Natural killer cell treated with Interleukin-12 subunit alpha and Interleukin-12 subunit beta and Interleukin-15 and Interleukin-18, amount 100 ng/mL, for 72 hours (primary cell): ENCODE results near the gene LAMA4. TPM values are rescaled to one million over a fixed set of nuclear protein-coding genes. Genes with fewer than 3 reads are reported as not detected.

Experiments used
- ATAC-seq, 2 donors: fragments of 150-1000 bp; cut with Tn5 transposase in 1 of 2; sonication (Bioruptor Pico), chemical (Tn5 transposase) in 1 of 2; 2 replicates each; pipeline ENCODE4 v1.10.0; 2021
- DNase-seq: peaks from one replicate; pipeline ENCODE4 v3.0.0; 2022; ENCODE audit warnings: low spot score
- H3K27ac Mint-ChIP-seq, 2 donors: 1 replicate in 1 of 2; 2 replicates in 1 of 2; pipeline ENCODE4 v1.8.0; 2022; ENCODE audit warnings: mixed read lengths in 2 of 2, mild to moderate bottlenecking in 1 of 2, moderate library complexity in 1 of 2
- H3K27me3 Mint-ChIP-seq, 2 donors: 1 replicate in 1 of 2; 2 replicates in 1 of 2; pipeline ENCODE4 v1.8.0; 2022; ENCODE audit warnings: mixed read lengths in 2 of 2
- H3K36me3 Mint-ChIP-seq: one replicate; pipeline ENCODE4 v1.8.0; 2022; ENCODE audit warnings: mixed read lengths
- H3K4me1 Mint-ChIP-seq, 2 donors: 1 replicate in 1 of 2; 2 replicates in 1 of 2; pipeline ENCODE4 v1.8.0; 2022; ENCODE audit warnings: low read depth in 2 of 2, mixed read lengths in 2 of 2, mild to moderate bottlenecking in 1 of 2
- H3K4me3 Mint-ChIP-seq: one replicate; pipeline ENCODE4 v1.8.0; 2022; ENCODE audit warnings: mixed read lengths
- H3K9me3 Mint-ChIP-seq: 2 replicates; pipeline ENCODE4 v1.8.0; 2022; ENCODE audit warnings: mixed read lengths
- total RNA-seq, 2 donors: library from RNA; stranded (reverse); gene quantifications; one replicate each; pipeline ENCODE4 v1.2.3, GENCODE V29; 2022

Gene LAMA4
- total RNA-seq, 2 donors from 2014 or later: not detected

GRCh38 chr6:112223070-112223861, 31.1 kb downstream of the LAMA4 start:
- Mint-ChIP-seq H3K4me3 (no peak overlapping the region), H3K4me1 (peaks cover 0 to 4% of the 10 kb centered on the region in 2 donors), H3K27me3 (peaks cover 35 to 44% of the 10 kb centered on the region in 2 donors), H3K9me3 (no peaks in the 10 kb centered on the region), H3K36me3 (no peaks in the 10 kb centered on the region), H3K27ac (no peak overlapping the region)
- no peak for DNase-seq
- ATAC-seq: no peak

- Mint-ChIP-seq H3K9me3 (no peaks in the 10 kb centered on the region), H3K27ac (no peak overlapping the region), H3K27me3 (peaks cover 34 to 44% of the 10 kb centered on the region in 2 donors), H3K4me3 (no peak overlapping the region), H3K36me3 (no peaks in the 10 kb centered on the region), H3K4me1 (peaks cover 0 to 4% of the 10 kb centered on the region in 2 donors)
- DNase-seq (no peak), ATAC-seq (no peak)
Observed at GRCh38 chr6:112221981-112222852, 32.1 kb downstream of the LAMA4 start.

- DNase-seq: no peak
- H3K36me3 Mint-ChIP-seq: no peaks in the 10 kb centered on the region
- ATAC-seq: no peak
- H3K4me1 Mint-ChIP-seq: peaks cover 0 to 4% of the 10 kb centered on the region in 2 donors
- H3K27me3 Mint-ChIP-seq: peaks cover 37 to 44% of the 10 kb centered on the region in 2 donors
- no peaks in the 10 kb centered on the region for H3K9me3 Mint-ChIP-seq
- H3K27ac Mint-ChIP-seq: no peak overlapping the region
- no peak overlapping the region for H3K4me3 Mint-ChIP-seq
Observed at GRCh38 chr6:112221561-112221960, 32.8 kb downstream of the LAMA4 start.

GRCh38 chr6:112218563-112218962, 35.8 kb downstream of the LAMA4 start:
- H3K27me3 Mint-ChIP-seq: peaks cover 20 to 21% of the 10 kb centered on the region in 2 donors
- DNase-seq: no peak
- no peaks in the 10 kb centered on the region for H3K9me3 Mint-ChIP-seq

GRCh38 chr6:112216662-112217551, 37.5 kb downstream of the LAMA4 start:
- H3K9me3 Mint-ChIP-seq: no peaks in the 10 kb centered on the region
- H3K36me3 Mint-ChIP-seq: peaks cover under 1% of the 10 kb centered on the region
- no peak for ATAC-seq
- H3K27me3 Mint-ChIP-seq: peaks cover 18 to 20% of the 10 kb centered on the region in 2 donors
- no peak for DNase-seq
- H3K27ac Mint-ChIP-seq: no peak overlapping the region
- H3K4me3 Mint-ChIP-seq: no peak overlapping the region
- no peaks in the 10 kb centered on the region for H3K4me1 Mint-ChIP-seq

More at GRCh38 chr6:112218563-112218962, 35.8 kb downstream of the LAMA4 start:
- H3K27ac Mint-ChIP-seq: no peak overlapping the region
- no peak overlapping the region for H3K4me3 Mint-ChIP-seq
- no peaks in the 10 kb centered on the region for H3K36me3 Mint-ChIP-seq
- no peaks in the 10 kb centered on the region for H3K4me1 Mint-ChIP-seq
- ATAC-seq: no peak

- peaks cover 25 to 29% of the 10 kb centered on the region in 2 donors for H3K27me3 Mint-ChIP-seq
- H3K27ac Mint-ChIP-seq: no peak overlapping the region
- no peaks in the 10 kb centered on the region for H3K9me3 Mint-ChIP-seq
- peaks cover 5% of the 10 kb centered on the region for H3K36me3 Mint-ChIP-seq
- no peak for DNase-seq
- H3K4me3 Mint-ChIP-seq: no peak overlapping the region
- no peak for ATAC-seq
- no peaks in the 10 kb centered on the region for H3K4me1 Mint-ChIP-seq
Observed at GRCh38 chr6:112215488-112216284, 38.7 kb downstream of the LAMA4 start.

GRCh38 chr6:112214739-112215269, 39.6 kb downstream of the LAMA4 start:
- H3K27me3 Mint-ChIP-seq: peaks cover 22 to 29% of the 10 kb centered on the region in 2 donors
- no peak for DNase-seq
- H3K27ac Mint-ChIP-seq: no peak overlapping the region
- peaks cover 5% of the 10 kb centered on the region for H3K36me3 Mint-ChIP-seq
- H3K4me1 Mint-ChIP-seq: no peaks in the 10 kb centered on the region
- ATAC-seq: no peak
- H3K9me3 Mint-ChIP-seq: no peaks in the 10 kb centered on the region
- H3K4me3 Mint-ChIP-seq: no peak overlapping the region

GRCh38 chr6:112210852-112211251, 43.5 kb downstream of the LAMA4 start:
- ATAC-seq (no peak), DNase-seq (no peak)
- H3K36me3 Mint-ChIP-seq: peaks cover 5% of the 10 kb centered on the region
- H3K9me3 Mint-ChIP-seq: no peaks in the 10 kb centered on the region
- H3K27ac Mint-ChIP-seq: no peak overlapping the region
- no peaks in the 10 kb centered on the region for H3K4me1 Mint-ChIP-seq
- peaks cover 19 to 42% of the 10 kb centered on the region in 2 donors for H3K27me3 Mint-ChIP-seq
- no peak overlapping the region for H3K4me3 Mint-ChIP-seq

- Mint-ChIP-seq H3K36me3 (peaks cover 5% of the 10 kb centered on the region), H3K4me3 (no peak overlapping the region), H3K4me1 (no peaks in the 10 kb centered on the region), H3K9me3 (no peaks in the 10 kb centered on the region), H3K27ac (no peak overlapping the region), H3K27me3 (peaks cover 28 to 53% of the 10 kb centered on the region in 2 donors)
- ATAC-seq (no peak), DNase-seq (no peak)
Observed at GRCh38 chr6:112209131-112209530, 45.2 kb downstream of the LAMA4 start.

- ATAC-seq: no peak
Observed at GRCh38 chr6:112207776-112208175, 46.6 kb downstream of the LAMA4 start.

GRCh38 chr6:112207131-112207530, 47.2 kb downstream of the LAMA4 start:
- Mint-ChIP-seq H3K27ac (no peak overlapping the region), H3K9me3 (no peaks in the 10 kb centered on the region), H3K36me3 (peaks cover 5% of the 10 kb centered on the region), H3K27me3 (peaks cover 36 to 50% of the 10 kb centered on the region in 2 donors), H3K4me1 (no peaks in the 10 kb centered on the region), H3K4me3 (no peak overlapping the region)
- ATAC-seq (no peak), DNase-seq (no peak)

More at GRCh38 chr6:112207776-112208175, 46.6 kb downstream of the LAMA4 start:
- H3K4me1 Mint-ChIP-seq: no peaks in the 10 kb centered on the region
- peaks cover 36 to 52% of the 10 kb centered on the region in 2 donors for H3K27me3 Mint-ChIP-seq
- H3K4me3 Mint-ChIP-seq: no peak overlapping the region
- H3K27ac Mint-ChIP-seq: no peak overlapping the region
- peaks cover 5% of the 10 kb centered on the region for H3K36me3 Mint-ChIP-seq
- no peaks in the 10 kb centered on the region for H3K9me3 Mint-ChIP-seq
- DNase-seq: no peak

- Mint-ChIP-seq H3K27me3 (peaks cover 29 to 40% of the 10 kb centered on the region in 2 donors), H3K27ac (no peak overlapping the region), H3K4me1 (no peaks in the 10 kb centered on the region), H3K9me3 (no peaks in the 10 kb centered on the region), H3K36me3 (no peaks in the 10 kb centered on the region), H3K4me3 (no peak overlapping the region)
- DNase-seq (no peak), ATAC-seq (no peak)
Observed at GRCh38 chr6:112206110-112206458, 48.3 kb downstream of the LAMA4 start.
